Pancreas (tissue), 10 donors: ENCODE results near the gene ZNF740. TPM values are rescaled to one million over a fixed set of nuclear protein-coding genes. Genes with fewer than 3 reads are reported as not detected.

Experiments
- ATAC-seq, 4 donors: fragments of 200-7000 bp; cut with Tn5 transposase; one replicate each; pipeline versions ENCODE4 v1.8.0 to v1.9.1; 2020; ENCODE audit warnings: mild to moderate bottlenecking in 4 of 4, moderate library complexity in 4 of 4
- DNase-seq, 6 donors: peaks; one replicate each; pipeline ENCODE4 v3.0.0-alpha.2; 2020
- FAIRE-seq: peaks from 2 replicates; lab custom pipeline; 2012; peaks lifted over from hg19 to GRCh38; lab: Jason Lieb, UNC
- H3K27ac ChIP-seq, 4 donors: fragments of 200-600 bp; sonication (generic); 1 replicate in 3 of 4; 2 replicates in 1 of 4; pipeline versions ENCODE4 v1.5.0 to v1.8.0; 2020
- H3K27me3 ChIP-seq, 4 donors: fragments of 200-600 bp; one replicate each; pipeline ENCODE4 v1.8.0; 2021
- H3K36me3 ChIP-seq, 3 donors: fragments of 200-600 bp; sonication (generic) in 1 of 3; one replicate each; pipeline versions ENCODE4 v1.5.0 to v1.8.0; 2020 to 2021
- H3K4me1 ChIP-seq, 3 donors: fragments of 200-600 bp; one replicate each; pipeline ENCODE4 v1.8.0; 2021
- H3K4me3 ChIP-seq, 4 donors: fragments of 200-600 bp; sonication (generic) in 2 of 4; one replicate each; pipeline versions ENCODE4 v1.5.0 to v1.8.0; 2020 to 2021
- H3K9me3 ChIP-seq, 4 donors: fragments of 200-600 bp; one replicate each; pipeline ENCODE4 v1.8.0; 2021
- CTCF ChIP-seq, 4 donors: fragments of 200-600 bp; sonication (generic) in 3 of 4; IDR thresholded peaks; one replicate each; pipeline versions ENCODE4 v1.5.0 to v1.8.0; 2021; ENCODE audit warnings: antibody characterized with exemption in 4 of 4
- WGBS, 2 donors: extraction: QIAGEN DNeasy Blood & Tissue Kit; methylation state at CpG; one replicate each; pipeline ENCODE4 v1.1.7; 2013; 5-methylcytosine and 5-hydroxymethylcytosine counted together
- intact Hi-C, 3 donors: fragments of 100-400 bp; cut with DNase I; formaldehyde crosslinking; loops; one replicate each; pipeline versions ENCODE4 v1.11.1 to v1.14.2; 2022
- polyA plus RNA-seq, 2 donors: library from polyadenylated mRNA; stranded (reverse); fragments of 200-250 nt; gene quantifications; one replicate each; pipeline ENCODE4 v1.2.3, GENCODE V29; 2013
- total RNA-seq, 6 donors: library from RNA; stranded (reverse); fragmentation: NEBNext Ultra II Directional in 4 of 6; extraction: Animal tissue kit (Norgen Biotek cat#: 25700) in 4 of 6; gene quantifications; one replicate each; pipeline versions ENCODE4 v1.2.1 to v1.2.4, GENCODE V29; 2021 to 2023
- donor health status: healthy with polysubstance abuse.
- donor health status: DM: no; HTN: no; CAD: no; lungs with moderate emphysema.
- donor health status: DM: no; HTN: no; CAD: no.
- donor health status: control.
- donor health status: control.
- donor health status: Bipolar disorder and iron deficiency.
- donor health status: DM: yes; HTN: yes; CAD: no.
- donor health status: DM: no; HTN: no; CAD: no.
- donor health status: DM: no; HTN: no; CAD: no.
- donor health status: DM: yes; HTN: yes; CAD: no.

The ZNF740 gene, protein sequence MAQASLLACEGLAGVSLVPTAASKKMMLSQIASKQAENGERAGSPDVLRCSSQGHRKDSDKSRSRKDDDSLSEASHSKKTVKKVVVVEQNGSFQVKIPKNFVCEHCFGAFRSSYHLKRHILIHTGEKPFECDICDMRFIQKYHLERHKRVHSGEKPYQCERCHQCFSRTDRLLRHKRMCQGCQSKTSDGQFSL
- total RNA-seq (10 to 100 TPM; 13.3 to 33.1 (median 19.8) TPM), polyA plus RNA-seq (1 to 10 TPM; 5.2 to 7.6 TPM)

DNA sequence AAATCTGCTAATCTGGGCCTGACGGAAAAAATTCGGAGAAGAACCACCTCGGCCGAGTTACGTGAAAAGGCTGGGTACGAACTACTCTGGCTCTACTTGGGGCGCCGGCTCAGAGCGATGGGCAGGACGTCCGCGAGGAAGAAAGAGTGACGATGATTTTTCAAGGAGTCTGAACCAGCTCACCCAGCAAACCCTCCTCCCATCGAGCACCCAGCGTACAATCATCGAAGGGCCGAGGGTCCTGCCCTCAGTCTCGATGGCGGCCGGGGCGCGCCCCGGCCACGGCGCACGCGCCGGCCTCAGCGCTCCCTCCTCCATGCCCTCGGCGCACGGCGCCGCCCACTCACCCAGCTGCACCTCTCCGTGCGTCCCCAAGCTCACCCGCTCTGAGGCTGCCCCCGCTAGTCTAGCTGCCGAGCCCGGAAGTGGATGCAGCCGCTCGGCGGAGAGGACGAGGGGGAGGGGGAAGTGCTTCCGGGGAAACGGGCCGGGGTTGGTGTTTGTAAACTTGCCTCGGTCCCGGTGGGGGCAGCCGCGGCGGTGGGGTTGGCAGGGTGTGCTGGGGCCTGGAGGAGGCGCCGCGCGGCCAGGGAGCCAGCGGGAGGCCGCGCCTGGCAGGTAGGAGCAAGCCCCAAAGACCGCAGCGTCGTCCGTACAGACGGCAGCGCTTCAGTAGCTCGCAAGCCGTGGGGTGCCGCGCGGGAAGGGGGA lies at the start of gene ZNF740, which contains the start of gene CSAD:
Gene ZNF740 (plus strand): TSS at position 503 of the 711 bp plus-strand sequence. CDS start 1,262 bp downstream, outside the sequence.
Gene CSAD (minus strand): TSS at position 706 of the 711 bp plus-strand sequence. CDS start 7,455 bp downstream, outside the sequence.
- Histone ChIP-seq H3K9me3 (no peaks in the 10 kb centered on the region), H3K27me3 (no peaks in the 10 kb centered on the region), H3K36me3 (peaks cover 0 to 13% (median under 1%) of the 10 kb centered on the region in 3 donors), H3K4me1 (peaks cover 14 to 28% (median 23%) of the 10 kb centered on the region in 3 donors), H3K4me3 (peak within 1 kb of the TSS; percentile 61 to 75 (median 68)), H3K27ac (peak within 1 kb of the TSS; percentile 73 to 94 (median 89))
- no peak for TF ChIP-seq CTCF (IDR thresholded peaks at IDR 0.05)
- WGBS, 2 donors: 0 to 2% methylated on average over 63 to 70 of the region's 70 CpGs
- ATAC-seq (peak; percentile 96 to 99 (median 97)), FAIRE-seq (no peak), DNase-seq (peak; percentile 96 to 99 (median 97))
- intact Hi-C loops: no loop called here

GRCh38 chr12:53131844-53132243 lies 48.7 kb upstream of the ZNF740 start:
- no peaks in the 10 kb centered on the region for H3K27me3 ChIP-seq
- DNase-seq (no peak), ATAC-seq (no peak), FAIRE-seq (no peak)
- WGBS, 2 donors: 73% methylated on average over 2 of the region's 2 CpGs
- no peaks in the 10 kb centered on the region for H3K36me3 ChIP-seq
- no peaks in the 10 kb centered on the region for H3K9me3 ChIP-seq
- H3K27ac ChIP-seq: no peak overlapping the region
- H3K4me1 ChIP-seq: no peaks in the 10 kb centered on the region
- intact Hi-C loops: no loop called here
- no peak for TF ChIP-seq CTCF (IDR thresholded peaks at IDR 0.05)
- no peak overlapping the region for H3K4me3 ChIP-seq

- ATAC-seq (no peak), FAIRE-seq (no peak), DNase-seq (no peak)
- Histone ChIP-seq H3K9me3 (no peaks in the 10 kb centered on the region), H3K27ac (no peak overlapping the region), H3K4me3 (no peak overlapping the region), H3K27me3 (no peaks in the 10 kb centered on the region), H3K4me1 (no peaks in the 10 kb centered on the region), H3K36me3 (no peaks in the 10 kb centered on the region)
- 93 to 94% methylated on average over 3 of the region's 3 CpGs for WGBS, 2 donors
- TF ChIP-seq CTCF (IDR thresholded peaks at IDR 0.05): no peak
- intact Hi-C loops: no loop called here
These were observed 46.8 kb upstream of the ZNF740 start for GRCh38 chr12:53133722-53134121.

DNA sequence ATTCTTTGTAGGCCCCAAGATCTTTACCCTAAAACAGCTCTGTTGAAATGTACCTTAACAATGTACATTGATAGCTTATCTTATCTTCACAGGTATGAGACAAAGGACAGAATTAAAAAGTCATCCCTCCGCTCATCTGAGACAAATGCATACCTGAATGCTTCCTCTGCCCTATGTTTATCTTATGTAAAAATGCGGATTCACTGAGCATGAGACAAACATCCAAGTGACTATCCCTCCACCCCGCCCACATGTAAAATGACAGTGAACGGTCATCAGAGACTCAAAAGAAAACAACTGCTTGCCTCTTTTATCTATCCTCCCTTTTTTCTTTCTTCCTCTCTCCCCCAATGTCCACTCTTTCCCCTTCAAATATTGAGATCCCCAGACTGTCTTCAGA lies 37.2 kb upstream of the ZNF740 start:
- no peaks in the 10 kb centered on the region for H3K36me3 ChIP-seq
- H3K4me3 ChIP-seq: no peak overlapping the region
- TF ChIP-seq CTCF (IDR thresholded peaks at IDR 0.05): no peak
- FAIRE-seq (no peak), ATAC-seq (no peak), DNase-seq (no peak)
- 90 to 93% methylated on average over 4 of the region's 4 CpGs for WGBS, 2 donors
- H3K27ac ChIP-seq: no peak overlapping the region
- intact Hi-C loops: loop anchor here in 1 of 3 donors (10.0 kb wide), 1 partner anchor 51 kb away; no protein-coding TSS in a partner anchor
- no peaks in the 10 kb centered on the region for H3K9me3 ChIP-seq
- H3K4me1 ChIP-seq: peaks cover 0 to 2% (median 0%) of the 10 kb centered on the region in 3 donors
- no peaks in the 10 kb centered on the region for H3K27me3 ChIP-seq
